Measurements from ENCODE around the gene ADNP2.

The ADNP2 gene, protein sequence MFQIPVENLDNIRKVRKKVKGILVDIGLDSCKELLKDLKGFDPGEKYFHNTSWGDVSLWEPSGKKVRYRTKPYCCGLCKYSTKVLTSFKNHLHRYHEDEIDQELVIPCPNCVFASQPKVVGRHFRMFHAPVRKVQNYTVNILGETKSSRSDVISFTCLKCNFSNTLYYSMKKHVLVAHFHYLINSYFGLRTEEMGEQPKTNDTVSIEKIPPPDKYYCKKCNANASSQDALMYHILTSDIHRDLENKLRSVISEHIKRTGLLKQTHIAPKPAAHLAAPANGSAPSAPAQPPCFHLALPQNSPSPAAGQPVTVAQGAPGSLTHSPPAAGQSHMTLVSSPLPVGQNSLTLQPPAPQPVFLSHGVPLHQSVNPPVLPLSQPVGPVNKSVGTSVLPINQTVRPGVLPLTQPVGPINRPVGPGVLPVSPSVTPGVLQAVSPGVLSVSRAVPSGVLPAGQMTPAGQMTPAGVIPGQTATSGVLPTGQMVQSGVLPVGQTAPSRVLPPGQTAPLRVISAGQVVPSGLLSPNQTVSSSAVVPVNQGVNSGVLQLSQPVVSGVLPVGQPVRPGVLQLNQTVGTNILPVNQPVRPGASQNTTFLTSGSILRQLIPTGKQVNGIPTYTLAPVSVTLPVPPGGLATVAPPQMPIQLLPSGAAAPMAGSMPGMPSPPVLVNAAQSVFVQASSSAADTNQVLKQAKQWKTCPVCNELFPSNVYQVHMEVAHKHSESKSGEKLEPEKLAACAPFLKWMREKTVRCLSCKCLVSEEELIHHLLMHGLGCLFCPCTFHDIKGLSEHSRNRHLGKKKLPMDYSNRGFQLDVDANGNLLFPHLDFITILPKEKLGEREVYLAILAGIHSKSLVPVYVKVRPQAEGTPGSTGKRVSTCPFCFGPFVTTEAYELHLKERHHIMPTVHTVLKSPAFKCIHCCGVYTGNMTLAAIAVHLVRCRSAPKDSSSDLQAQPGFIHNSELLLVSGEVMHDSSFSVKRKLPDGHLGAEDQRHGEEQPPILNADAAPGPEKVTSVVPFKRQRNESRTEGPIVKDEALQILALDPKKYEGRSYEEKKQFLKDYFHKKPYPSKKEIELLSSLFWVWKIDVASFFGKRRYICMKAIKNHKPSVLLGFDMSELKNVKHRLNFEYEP

DNA sequence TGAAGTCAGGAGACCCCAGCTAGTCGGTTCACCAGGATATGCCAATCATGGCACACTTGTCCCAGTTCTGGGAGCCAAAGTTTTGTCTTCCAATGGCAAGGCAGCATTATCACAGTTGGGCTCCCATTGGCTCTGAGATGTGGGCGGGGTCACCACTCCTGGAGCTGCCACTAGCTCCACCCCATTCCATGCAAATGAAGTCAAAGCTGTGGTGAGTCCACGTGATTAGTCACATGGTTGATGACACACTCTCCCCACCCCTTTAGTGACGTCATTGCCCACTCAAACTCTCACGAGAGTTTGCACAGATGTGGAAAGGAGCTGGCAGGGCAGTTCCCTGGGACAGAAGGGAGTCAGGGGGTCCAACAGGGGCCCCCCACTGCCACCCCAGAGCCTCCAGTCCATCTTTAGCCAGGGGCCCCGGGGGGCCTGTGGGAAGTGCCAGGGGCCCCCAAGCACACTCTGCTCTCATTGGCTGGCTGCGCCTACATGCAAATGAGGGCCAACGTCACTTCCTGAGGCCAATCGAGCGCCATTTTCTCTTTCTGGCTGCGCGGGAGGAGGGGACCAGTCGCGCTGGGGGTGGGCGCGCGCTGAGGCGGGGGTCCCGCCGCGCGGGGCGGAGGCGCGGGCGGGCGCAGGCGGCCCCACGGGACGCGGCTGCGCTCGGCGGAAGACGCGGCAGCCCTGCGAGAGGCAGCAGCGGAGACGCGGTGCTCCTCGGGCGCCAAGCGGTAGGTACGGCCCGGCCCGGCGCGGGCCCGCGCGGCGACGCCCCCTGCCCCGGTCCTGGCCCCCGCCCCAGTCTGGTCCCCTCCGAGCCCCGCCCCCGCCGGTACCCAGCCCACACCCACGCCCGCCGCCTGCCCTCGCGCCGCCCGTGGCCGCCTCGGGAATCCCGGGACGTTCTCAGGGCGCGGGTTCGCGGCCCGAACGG, at the start of gene ADNP2:
Gene ADNP2 (plus strand): TSS at position 524 of the 937 bp plus-strand sequence. CDS start 8,281 bp downstream, outside the sequence.
- DNase-seq: peak; percentile 43

DNA sequence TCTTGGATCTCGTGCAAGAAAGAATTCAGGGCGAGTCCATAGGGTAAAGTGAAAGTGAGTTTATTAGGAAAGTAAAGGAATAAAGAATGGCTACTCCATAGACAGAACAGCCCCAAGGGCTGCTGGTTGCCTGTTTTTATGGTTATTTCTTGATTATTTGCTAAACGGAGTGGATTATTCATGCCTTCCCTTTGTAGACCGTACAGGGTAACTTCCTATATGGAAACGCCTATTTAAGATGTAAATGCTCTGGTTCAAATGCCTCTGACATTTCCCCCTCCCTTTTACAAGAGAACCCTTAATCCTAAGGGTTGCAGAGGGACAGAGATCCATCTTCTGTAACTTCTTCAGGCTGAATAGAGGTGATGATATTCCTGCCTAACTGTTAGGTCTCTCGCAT, 49.1 kb upstream of the ADNP2 start:
- DNase-seq: no peak

DNA sequence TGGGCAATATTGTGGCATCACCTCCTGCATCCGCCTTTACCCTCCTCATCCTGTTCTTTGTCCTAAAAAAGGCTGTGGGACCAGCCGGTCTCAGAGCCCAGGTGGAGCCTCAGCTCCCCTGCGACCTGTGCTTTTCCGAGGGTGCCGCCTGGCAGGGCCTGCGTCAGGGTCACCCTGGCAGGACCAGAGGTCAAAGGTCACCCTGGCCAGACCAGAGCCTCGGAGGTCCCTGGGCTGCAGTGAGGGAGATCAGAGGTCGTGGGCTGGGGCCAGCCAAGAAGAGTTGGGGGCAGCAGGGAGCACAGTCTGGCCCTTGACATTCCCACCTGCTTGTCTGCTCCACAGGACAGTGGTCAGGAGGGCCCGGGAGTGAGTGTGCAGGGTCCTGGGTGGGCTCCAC, 43.4 kb upstream of the ADNP2 start:
- no peak for DNase-seq

- no peak for DNase-seq
These were observed 41.7 kb upstream of the ADNP2 start for GRCh38 chr18:80067321-80067720.

DNA sequence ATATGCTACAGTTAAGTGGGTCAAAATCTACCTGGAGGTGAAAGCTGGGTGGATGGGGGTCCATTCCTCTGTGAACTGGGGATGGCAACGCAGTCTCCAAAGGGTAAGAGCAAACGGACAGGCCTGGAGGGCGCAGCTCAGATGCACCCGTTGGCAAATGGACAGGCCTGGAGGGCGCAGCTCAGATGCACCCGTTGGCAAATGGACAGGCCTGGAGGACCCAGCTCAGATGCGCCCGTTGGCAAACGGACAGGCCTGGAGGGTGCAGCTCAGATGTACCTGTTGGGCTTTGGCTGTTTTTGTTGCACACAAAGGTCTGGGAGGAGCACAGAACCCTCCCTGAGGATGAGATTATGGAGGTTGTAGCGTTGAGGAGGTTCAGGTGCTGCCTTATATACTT, 41.2 kb upstream of the ADNP2 start:
- no peak for DNase-seq

DNA sequence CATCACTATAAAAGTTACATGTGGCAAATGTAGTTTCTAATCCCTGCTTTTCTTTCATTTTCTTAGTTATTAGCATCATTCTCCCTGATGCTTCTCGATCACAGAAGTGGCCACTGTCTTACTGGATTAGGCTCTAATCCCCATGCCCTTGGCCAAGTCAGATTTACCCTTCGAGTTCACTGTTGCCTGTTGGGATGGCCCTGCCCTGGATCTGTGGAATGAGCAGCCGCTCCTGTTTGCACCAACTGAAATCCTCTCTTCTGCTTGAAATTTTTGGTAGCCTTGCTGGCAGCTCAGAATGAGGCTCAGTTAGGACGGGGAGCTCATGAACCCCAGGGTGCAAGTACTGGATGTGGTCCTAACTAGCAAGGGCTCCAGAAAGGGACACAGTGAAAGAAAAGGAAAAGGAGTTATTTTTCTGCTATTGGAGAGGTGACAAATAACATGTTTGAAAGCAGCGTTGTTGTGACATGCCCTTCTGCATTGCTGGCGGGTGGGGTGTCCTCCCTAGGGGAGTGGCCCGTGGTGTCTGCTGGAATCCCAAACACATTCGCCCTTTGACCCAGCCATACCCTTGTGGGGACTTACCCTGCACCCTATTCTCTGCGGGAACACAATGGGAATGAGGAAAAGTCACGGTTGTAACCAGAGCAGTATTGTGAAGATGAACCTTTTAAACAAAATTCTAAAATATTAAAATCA, 40.3 kb upstream of the ADNP2 start:
- DNase-seq: no peak

GRCh38 chr18:80070825-80071224, 38.2 kb upstream of the ADNP2 start:
- no peak for DNase-seq

GRCh38 chr18:80074183-80074582, 34.9 kb upstream of the ADNP2 start:
- no peak for DNase-seq

DNA sequence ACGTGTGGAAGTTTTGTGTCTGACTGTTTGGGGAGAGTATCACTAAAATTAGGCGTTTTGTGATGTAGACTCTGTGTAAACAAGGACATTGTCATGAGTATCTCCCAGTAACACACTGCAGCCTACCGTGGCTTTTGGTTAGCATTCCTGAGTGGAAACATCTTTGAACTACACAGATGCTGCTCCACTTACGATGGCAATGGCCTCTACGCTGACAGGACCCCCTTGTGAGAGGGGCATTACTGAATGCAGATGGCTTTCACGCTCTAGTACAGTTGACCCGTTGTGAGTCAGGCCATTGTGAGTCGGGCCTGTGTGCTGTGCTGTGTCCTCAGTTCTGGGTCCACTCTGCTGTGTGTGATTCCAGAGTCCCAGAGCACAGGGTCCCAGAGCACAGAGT, 34.4 kb upstream of the ADNP2 start:
- no peak for DNase-seq

GRCh38 chr18:80075940-80076339, 33.1 kb upstream of the ADNP2 start:
- no peak for DNase-seq

DNA sequence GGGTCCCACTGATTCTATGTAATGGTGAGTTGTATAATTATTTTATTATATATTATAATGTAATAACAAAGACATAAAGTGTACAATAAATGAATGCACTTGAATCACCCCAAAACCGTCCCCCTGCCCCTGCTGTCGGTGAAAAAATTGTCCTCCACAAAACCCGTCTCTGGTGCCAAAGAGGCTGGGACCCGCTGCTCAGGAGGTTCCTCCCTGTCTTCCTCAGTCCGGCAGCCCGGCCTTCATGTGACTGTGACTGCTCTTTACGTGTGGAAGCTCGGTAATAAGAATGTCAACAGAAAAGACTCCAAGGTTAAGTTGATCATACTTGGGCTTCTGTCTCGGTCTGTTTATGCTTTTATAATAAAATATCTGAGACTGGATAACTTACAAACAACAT, 32.7 kb upstream of the ADNP2 start:
- no peak for DNase-seq

DNA sequence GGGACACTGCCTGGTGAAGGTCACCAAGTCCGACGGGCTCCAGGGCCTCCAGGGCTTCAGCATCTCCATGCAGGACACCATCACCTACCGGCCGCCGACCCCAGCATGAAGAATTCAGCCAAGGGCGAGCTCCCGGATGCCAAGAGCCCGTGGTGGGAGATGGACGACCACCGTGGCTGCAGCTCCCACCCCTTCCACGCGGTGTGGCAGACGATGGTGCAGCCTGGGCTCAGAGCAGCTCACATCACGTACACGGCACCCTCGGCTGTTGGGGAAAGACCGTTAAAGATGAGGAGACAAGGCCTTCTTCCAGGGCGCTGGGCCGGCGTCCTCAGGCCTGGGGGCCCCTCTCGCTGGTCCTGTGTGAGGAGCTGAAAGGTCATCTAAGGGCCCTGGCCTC, 31.2 kb upstream of the ADNP2 start:
- DNase-seq: no peak

GRCh38 chr18:80086281-80086680, 22.8 kb upstream of the ADNP2 start:
- DNase-seq: no peak

DNA sequence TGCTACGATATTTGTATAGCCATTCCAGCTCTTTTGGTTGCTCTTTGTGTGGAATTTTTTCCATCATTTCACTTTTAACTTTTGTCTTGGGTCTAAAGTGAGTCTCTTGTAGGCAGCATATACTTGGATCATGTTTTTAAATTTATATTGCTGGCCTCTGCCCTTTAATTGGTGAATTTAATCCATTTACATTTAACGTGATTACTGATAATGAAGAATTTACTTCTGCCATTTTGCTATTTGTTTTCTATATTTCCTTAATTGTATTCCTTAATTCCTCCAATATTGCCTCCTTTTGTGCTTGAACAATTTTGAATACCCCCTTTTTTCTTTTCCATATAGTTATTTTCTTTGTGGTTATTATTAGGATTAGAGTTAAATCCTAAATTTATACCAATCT, 21.0 kb upstream of the ADNP2 start:
- no peak for DNase-seq

GRCh38 chr18:80088823-80089222, 20.2 kb upstream of the ADNP2 start:
- no peak for DNase-seq

- DNase-seq: no peak
These were observed 13.6 kb upstream of the ADNP2 start for GRCh38 chr18:80095414-80095813.

GRCh38 chr18:80096032-80096565, 13.0 kb upstream of the ADNP2 start:
- DNase-seq: no peak

- DNase-seq: no peak
These were observed 11.9 kb upstream of the ADNP2 start for GRCh38 chr18:80097201-80097600.

DNA sequence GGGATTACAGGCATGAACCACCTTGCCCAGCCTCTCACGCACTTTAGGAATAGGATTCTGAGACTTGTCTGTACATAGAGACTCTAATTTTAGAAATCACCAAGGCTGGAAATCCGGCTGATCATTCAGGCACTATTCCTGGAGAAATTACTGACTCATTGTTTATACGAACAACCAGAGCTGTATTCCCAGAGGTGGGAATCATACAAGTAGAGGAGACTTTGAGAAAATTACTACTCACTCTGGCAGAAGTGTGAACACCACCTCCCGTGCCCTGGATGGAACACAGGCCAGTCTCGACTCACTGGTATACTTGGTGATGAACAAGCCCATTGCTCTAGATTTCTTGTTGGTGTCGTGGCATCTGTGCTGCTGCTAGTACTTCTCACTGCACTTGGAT, 5.8 kb upstream of the ADNP2 start:
- DNase-seq: no peak

GRCh38 chr18:80104364-80104779, 4.7 kb upstream of the ADNP2 start:
- DNase-seq: no peak

DNA sequence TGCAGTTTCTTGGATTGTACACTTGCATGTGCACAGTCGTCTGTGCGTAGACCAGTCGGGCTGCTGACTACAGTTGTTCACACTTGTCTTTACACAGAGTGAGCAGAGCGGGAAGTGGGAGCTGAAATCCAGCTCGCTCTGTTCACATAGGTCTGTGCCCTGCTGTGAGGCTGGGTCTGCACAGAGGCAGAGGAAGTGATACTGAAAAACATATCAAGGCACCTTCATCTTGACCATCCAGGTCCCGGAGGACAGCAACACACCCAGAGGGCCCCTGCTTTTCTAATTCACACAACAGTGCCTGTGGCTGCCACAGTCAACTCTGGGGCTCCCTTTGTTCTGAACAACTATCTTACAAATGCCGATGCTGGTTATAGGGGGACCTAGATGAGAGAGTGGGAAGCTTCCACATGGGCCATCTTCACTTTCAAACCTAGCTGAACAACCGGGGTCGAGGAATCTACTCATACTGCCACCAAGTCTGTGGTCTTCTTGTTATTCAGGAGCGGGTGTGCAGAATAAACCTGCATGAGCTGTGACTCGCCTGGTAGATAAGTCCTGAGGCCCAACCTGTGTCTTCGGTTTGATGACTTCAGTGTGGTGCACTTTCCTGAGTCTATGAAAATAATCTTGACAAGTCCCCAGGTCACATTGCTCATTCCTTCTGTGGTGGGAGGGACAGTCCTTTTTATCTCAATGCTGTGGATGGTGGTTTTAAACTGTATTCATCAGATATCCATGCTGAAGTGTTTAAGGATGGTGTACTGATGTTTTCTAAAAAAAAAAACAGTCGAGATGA, 3.5 kb upstream of the ADNP2 start:
- DNase-seq: no peak

Data from DMS79 treated with DMSO at 0.1 percent for 48 hours (cell line).